Hematopoietic multipotent progenitor cell treated with erythropoietin and hydrocortisone succinate and interleukin-3 and kit ligand, for 17 days (in vitro differentiated cells): ENCODE results near the gene ADSL.

Experiments used
- DNase-seq: peaks from one replicate; pipeline ENCODE4 v3.0.0-alpha.2; 2015; ENCODE audit warnings: low spot score

Gene ADSL

GRCh38 chr22:40328546-40329456, 17.5 kb upstream of the ADSL start:
- DNase-seq: no peak

DNA sequence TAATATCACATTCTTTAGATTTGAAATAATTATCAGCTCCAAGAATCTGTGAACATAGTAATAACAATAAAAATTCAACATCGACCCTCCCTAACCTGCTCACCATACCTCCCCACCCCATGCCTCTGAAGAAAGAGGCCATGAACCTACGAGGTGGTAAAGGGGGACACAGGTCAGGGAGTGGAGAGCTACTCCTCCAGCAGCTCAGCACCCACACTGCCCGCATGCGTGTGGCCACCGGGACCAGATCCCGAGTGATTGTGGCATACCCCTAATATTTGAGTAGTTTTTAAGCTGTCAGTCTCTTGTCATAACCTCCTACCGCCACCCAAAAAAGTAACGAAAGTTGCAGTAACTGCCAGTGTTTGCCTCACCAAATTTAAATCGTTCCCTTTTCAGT, 16.8 kb upstream of the ADSL start:
- no peak for DNase-seq

GRCh38 chr22:40330086-40330485, 16.2 kb upstream of the ADSL start:
- no peak for DNase-seq

- no peak for DNase-seq
These were observed 15.7 kb upstream of the ADSL start for GRCh38 chr22:40330615-40331014.

DNA sequence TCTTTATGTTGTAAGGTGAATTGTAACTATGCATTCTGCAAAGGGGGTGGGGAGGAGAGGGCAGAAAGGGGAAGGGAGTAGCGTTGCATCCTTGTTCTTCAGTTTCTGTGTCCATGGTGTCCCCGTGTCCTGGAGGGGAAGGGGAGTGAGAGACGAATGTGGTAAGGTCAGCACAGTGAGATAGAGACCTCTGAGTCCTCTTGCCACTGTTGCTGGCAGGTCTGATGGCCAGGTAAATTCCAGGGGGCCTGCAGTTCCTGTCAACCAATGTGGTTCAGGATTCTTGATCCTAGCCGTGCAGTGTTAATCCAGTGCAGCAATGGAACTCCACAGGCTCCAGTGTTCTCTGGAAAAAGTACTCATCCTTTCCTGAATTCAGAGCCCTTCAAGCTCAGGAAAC, 14.6 kb upstream of the ADSL start:
- DNase-seq: no peak

GRCh38 chr22:40332319-40332781, 13.9 kb upstream of the ADSL start:
- DNase-seq: no peak

DNA sequence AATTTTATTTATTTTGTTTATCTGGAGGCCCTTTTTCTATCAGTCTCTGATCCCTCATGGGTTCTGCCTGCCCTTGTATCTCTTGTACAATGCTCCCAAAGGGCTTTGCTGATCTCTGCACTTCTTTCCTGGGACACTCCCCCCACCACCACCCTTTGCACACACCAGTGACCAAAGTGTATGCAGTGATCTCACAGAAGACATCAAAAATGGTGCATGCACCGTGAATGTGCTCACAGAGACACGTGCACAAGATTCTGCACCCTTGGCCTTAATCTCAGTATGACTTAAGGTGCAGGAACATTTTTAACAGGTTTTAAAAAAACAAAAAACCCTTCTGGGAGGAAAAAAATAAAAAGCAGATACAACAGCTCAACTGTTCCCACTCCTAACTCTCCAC, 12.2 kb upstream of the ADSL start:
- no peak for DNase-seq

DNA sequence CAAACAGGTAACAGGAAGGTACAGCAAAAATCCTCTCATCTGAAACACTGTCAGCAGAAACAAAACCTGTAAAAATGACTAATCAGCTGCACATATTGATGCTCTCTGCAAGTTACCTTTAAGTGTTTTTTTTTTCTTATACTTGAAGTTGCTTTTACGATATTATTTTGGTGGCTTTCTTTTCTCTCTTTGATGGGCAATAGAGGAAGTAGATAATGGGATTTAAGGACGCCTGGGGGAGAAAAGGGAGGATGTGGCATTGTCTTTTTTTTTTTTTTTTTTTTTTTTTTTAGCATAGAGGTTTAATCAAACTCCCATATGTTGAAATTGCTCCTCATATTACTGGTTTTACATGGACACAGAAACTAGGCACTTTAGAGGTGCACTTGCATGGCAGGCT, 11.4 kb upstream of the ADSL start:
- no peak for DNase-seq

DNA sequence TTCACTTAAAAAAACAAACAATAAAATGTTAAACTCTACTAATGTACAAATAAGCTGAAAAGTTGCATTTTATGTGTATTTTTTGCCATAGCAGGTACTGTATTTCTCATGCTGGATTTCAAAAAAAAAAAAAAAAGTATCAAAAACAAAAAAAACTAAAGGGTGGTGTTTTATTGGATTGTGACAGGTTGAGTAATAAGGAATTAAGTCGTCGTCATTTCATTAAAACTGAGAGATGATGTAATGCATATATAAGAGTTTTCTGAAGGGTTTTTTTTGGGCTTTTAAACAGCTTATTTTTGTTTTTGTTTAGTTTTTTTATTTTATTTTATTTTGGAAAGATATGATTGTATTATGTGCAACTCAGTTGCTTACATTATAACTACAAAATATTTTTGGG, 10.9 kb upstream of the ADSL start:
- no peak for DNase-seq

- DNase-seq: no peak
These were observed 6.3 kb upstream of the ADSL start for GRCh38 chr22:40340044-40340443.

DNA sequence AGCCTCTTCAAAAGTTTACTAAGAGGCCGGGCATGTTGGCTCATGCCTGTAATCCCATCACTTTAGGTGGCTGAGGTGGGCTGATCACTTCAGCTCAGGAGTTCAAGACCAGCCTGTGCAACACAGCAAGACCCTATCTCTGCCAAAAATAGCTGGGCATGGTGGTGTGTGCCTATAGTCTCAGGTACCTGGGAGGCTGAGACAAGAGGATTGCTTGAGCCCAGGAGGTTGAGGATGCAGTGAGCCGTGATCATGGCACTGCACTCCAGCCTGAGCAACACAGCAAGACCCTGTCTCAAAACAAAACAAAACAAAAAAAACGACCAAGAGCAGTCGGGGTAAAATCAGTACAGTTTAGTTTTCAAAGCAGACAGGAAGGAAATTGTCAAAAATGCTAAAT, 4.7 kb upstream of the ADSL start:
- no peak for DNase-seq

GRCh38 chr22:40342521-40342920, 3.8 kb upstream of the ADSL start:
- no peak for DNase-seq

- no peak for DNase-seq
These were observed 1.0 kb upstream of the ADSL start for GRCh38 chr22:40345271-40345670.

DNA sequence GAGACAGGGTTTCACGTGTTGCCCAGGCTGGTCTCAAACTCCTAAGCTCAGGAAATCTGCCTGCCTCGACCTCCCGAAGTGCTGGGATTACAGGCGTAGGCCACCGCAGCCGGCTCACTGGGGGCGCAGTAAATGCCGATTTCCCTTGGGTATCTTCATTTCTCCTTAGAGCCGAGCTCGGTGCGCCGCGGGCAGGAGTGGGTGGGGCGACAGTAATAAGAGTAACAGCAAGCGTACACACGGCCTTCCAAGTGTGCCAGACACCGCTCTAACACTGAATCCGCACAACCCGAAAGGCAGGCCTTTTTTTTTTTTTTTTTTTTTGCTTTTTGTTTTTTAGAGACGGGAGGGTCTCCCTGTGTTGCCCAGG, 500 bp upstream of the ADSL start:
- DNase-seq: peak; percentile 37

DNA sequence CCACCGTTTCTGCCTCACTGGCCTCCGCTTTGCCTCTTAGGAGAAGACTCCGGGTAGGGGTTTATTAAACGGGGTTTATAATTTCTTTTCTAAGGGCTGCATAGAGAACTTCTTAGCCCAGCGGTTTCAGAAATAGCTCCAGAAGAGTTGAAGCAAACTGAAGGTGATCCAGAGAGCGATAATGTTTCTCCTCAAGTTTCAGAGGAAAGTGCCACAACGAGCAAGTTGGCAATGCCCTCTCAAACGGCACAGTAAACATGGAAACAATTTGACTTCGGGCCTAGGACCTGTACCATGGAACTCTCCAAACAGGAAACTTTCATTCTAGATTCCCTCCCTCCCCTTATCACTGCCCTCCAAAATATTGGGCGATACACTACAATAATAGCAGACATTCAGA, 1.0 kb downstream of the ADSL start:
- no peak for DNase-seq

DNA sequence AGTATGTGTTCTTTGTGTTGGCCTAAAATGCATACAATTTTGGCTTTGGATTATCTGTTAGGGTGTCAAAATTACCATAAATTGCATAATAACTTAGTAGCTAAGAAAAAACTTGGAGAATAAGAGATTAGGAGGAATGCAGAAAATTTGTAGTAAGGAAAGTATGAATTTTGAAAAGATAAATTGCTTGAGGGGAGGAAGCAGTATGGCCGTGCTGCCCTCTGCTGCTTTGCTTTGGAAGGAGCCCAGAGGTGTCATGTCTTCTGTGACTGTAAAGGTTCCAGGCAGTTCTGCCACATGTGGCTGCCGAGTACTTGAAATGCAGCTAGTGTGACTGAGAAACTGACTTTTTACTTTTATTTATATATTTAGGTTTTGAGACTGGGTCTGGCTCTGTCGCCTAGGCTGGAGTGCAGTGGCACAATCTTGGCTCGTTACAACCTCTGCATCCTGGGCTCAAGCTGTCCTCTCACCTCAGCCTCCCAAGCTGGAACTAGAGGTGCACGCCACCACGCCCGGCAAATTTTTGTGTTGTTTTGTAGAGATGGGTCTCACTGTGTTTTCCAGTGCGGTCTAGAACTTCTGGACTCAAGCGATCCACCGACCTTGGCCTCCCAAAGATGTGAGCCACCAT, 1.8 kb downstream of the ADSL start:
- DNase-seq: peak; percentile 64

- no peak for DNase-seq
These were observed 6.5 kb downstream of the ADSL start for GRCh38 chr22:40352763-40353162.

DNA sequence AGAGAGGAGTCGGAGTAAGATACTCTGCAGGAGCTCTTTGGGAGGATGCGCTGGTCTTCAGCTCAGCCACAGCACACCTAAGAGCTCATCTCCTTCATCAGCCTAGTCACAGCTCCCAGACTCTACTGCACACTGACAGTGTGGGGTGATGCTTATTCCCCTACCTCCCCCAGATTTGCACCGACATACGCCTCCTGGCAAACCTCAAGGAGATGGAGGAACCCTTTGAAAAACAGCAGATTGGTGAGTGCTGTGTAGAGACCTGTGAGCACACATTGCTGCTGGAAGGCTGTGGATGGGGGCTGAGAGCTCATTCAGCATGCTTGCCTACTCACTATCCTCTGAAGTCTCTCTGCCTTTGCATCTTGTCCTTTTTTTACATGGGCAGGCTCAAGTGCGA, 14.8 kb downstream of the ADSL start:
- no peak for DNase-seq

GRCh38 chr22:40363059-40363458, 16.8 kb downstream of the ADSL start:
- DNase-seq: no peak

DNA sequence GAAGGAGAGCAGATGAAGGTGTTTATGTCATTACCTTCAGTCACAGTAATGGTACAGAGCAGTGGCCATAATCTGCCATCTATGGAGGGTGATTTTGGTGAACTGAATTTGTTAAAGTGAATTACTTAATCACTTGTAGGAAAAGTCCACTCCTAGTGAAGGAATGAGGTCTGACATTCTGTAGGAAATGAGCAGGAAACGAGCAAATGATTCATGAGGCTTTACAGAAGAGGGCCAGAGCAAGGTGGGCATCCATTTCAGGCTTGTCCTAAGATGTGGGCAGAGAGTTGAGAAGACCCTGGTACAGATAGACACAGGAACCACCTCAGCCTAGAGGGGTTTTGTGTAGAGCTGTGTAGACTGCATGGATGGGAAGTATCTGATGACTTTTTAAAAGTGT, 18.1 kb downstream of the ADSL start:
- no peak for DNase-seq

- DNase-seq: no peak
These were observed 19.8 kb downstream of the ADSL start for GRCh38 chr22:40366068-40366467.

- no peak for DNase-seq
These were observed 21.0 kb downstream of the ADSL start for GRCh38 chr22:40367342-40367741.

- no peak for DNase-seq
These were observed 21.7 kb downstream of the ADSL start for GRCh38 chr22:40368016-40368415.

DNA sequence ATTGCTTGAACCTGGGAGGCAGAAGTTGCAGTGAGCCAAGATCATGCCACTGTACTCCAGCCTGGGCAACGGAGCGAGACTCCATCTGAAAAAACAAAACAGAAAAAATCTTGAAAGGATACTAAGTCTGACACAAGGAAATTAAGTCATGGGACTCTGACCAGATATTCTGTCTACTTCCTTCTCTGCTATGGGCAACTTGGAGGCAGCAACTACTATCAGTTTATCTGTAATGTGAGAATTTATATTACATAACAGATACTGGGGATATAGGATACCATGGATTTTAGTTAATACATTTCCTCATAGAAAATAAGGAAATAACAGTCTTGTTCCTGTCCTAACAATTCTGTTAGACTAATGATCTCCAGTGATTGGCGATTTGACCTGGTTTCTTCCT, 22.5 kb downstream of the ADSL start:
- DNase-seq: no peak
